OCI-LY1 (cell line): ENCODE measurements around the gene ZNF385D.

Experiments
- CTCF ChIP-seq: fragments of 200-600 bp; sonication (generic), shearing (Covaris generic); IDR thresholded peaks from 2 replicates; pipeline ENCODE4 v1.5.1; 2017; ENCODE audit warnings: mild to moderate bottlenecking, antibody characterized with exemption, low read length, moderate library complexity, mixed read lengths
- EZH2 ChIP-seq: fragments of 200-600 bp; sonication (generic), shearing (Covaris generic); IDR thresholded peaks from 2 replicates; pipeline ENCODE4 v1.8.0; 2017; ENCODE audit warnings: borderline replicate concordance, mixed run types, mild to moderate bottlenecking, antibody characterized with exemption, low read length, moderate library complexity, mixed read lengths

- TF ChIP-seq CTCF (no peak), EZH2 (no peak)
Measured at GRCh38 chr3:21540265-21540664, 210.7 kb downstream of the ZNF385D start.
